ENCODE results near the gene RPS19.

RPS19 gene

DNA sequence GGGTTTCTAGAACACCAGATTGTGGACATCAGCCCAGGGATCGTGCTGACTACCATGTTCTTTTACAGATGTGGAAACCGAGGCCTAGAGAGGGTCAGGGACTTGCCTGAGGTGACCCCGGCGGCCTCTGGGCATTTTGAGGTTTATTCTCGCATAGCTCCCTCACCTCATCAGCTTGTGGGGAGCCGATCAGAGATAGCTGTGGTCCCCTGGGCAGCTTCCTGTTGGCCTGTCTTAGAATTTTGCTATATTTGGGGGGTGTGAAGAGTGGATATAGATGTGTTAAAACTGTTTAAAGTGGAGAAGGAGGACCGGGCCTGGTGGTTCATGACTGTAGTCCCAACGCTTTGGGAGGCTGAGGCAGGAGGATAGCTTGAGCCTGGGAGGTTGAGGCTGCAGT lies 29.8 kb downstream of the RPS19 start:
- TF ChIP-seq, protein P1, sequence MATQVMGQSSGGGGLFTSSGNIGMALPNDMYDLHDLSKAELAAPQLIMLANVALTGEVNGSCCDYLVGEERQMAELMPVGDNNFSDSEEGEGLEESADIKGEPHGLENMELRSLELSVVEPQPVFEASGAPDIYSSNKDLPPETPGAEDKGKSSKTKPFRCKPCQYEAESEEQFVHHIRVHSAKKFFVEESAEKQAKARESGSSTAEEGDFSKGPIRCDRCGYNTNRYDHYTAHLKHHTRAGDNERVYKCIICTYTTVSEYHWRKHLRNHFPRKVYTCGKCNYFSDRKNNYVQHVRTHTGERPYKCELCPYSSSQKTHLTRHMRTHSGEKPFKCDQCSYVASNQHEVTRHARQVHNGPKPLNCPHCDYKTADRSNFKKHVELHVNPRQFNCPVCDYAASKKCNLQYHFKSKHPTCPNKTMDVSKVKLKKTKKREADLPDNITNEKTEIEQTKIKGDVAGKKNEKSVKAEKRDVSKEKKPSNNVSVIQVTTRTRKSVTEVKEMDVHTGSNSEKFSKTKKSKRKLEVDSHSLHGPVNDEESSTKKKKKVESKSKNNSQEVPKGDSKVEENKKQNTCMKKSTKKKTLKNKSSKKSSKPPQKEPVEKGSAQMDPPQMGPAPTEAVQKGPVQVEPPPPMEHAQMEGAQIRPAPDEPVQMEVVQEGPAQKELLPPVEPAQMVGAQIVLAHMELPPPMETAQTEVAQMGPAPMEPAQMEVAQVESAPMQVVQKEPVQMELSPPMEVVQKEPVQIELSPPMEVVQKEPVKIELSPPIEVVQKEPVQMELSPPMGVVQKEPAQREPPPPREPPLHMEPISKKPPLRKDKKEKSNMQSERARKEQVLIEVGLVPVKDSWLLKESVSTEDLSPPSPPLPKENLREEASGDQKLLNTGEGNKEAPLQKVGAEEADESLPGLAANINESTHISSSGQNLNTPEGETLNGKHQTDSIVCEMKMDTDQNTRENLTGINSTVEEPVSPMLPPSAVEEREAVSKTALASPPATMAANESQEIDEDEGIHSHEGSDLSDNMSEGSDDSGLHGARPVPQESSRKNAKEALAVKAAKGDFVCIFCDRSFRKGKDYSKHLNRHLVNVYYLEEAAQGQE (IDR thresholded peaks at IDR 0.05; ENCODE audit: insufficient read depth in 1 of 2, low read depth in 2 of 2, low read length in 2 of 2): no peak
- no peak for TF ChIP-seq TAF1 (IDR thresholded peaks at IDR 0.05; ENCODE audit: borderline replicate concordance, insufficient read depth, low read length)
- TF ChIP-seq FOXP2 (optimal IDR thresholded peaks at IDR 0.05; ENCODE audit: borderline replicate concordance, extremely low read depth, extremely low read length, insufficient read depth): no peak
- TF ChIP-seq SIN3A (IDR thresholded peaks at IDR 0.05; ENCODE audit: borderline replicate concordance, insufficient read depth, low read length): no peak
- no peak for TF ChIP-seq POLR2AphosphoS5 (IDR thresholded peaks at IDR 0.05; ENCODE audit: low read depth, low read length)

DNA sequence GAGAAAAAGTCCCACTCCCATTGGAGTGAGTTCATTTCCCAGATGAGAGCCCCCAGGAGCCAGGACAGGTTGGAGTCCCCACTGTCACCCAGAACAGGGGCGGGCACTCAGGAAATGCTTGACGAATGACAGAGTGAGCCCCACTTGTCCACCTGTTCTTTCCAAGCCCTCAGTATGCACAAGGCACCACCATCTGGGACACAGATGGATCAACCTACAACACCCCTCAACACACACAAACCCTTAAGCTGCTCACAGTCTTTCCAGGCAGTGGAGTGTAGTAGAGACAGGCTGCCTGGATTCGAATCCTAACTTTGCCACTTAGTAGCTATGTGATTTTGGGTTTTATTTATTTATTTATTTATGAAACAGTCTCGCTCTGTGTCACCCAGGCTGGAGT lies 30.9 kb downstream of the RPS19 start:
- no peak for TF ChIP-seq FOXP2 (optimal IDR thresholded peaks at IDR 0.05; ENCODE audit: borderline replicate concordance, extremely low read depth, extremely low read length, insufficient read depth)
- TF ChIP-seq SIN3A (IDR thresholded peaks at IDR 0.05; ENCODE audit: borderline replicate concordance, insufficient read depth, low read length): no peak
- TF ChIP-seq TAF1 (IDR thresholded peaks at IDR 0.05; ENCODE audit: borderline replicate concordance, insufficient read depth, low read length): no peak

DNA sequence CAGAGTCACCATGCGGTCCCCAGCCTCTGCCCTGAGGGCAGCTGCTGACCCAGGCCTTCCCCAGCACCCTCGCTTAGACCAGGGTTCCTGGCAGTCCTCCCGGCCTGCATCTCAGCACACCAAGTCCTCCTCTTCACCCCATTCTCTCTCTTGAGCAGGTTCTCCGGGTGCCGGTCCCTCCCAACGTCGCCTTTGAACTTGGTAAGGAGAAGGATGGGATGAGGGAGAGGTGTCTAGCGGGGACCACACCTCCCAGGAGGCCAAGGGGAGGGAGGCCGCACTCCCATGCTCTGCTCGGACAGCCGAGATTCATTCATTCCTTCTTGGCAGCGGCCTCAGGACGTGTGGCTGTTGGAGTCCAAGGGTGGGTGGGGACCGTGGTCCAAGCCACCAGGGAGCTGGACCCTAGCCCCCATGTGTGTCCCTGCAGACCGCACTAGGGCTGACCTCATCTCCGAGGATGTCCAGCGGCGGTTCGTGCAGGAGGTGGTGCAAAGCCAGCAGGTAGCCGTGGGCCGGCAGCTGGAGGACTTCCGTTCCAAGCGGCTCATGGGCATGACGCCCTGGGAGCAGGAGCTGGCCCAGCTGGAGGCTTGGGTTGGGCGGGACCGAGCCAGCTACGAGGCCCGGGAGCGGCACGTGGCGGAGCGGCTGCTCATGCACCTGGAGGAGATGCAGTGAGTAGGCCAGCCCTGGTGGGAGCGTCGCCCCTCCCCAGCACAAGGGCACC lies 32.3 kb downstream of the RPS19 start:
- TF ChIP-seq TAF1 (IDR thresholded peaks at IDR 0.05; ENCODE audit: borderline replicate concordance, insufficient read depth, low read length) (no peak), SIN3A (IDR thresholded peaks at IDR 0.05; ENCODE audit: borderline replicate concordance, insufficient read depth, low read length) (no peak), FOXP2 (optimal IDR thresholded peaks at IDR 0.05; ENCODE audit: borderline replicate concordance, extremely low read depth, extremely low read length, insufficient read depth) (no peak), POLR2AphosphoS5 (IDR thresholded peaks at IDR 0.05; ENCODE audit: low read depth, low read length) (no peak)
- TF ChIP-seq, protein P1 (IDR thresholded peaks at IDR 0.05; ENCODE audit: insufficient read depth in 1 of 2, low read depth in 2 of 2, low read length in 2 of 2): no peak

DNA sequence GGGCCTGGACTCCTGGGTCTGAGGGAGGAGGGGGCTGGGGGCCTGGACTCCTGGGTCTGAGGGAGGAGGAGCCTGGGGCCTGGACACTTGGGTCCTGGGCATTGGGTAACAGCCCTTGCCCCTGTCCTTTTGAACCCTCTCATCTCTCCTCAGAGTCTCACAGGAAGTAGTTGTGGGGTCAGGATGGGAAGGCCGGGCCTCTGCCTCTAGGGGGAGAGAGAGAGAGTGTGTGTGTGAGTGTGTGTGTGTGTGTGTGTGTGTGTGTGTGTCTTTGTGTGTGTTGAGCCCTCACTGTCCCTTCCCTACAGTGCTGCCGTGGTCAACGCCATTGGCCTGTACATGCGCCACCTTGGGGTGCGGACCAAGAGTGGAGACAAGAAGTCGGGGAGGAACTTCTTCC lies 33.8 kb downstream of the RPS19 start:
- TF ChIP-seq FOXP2 (optimal IDR thresholded peaks at IDR 0.05; ENCODE audit: borderline replicate concordance, extremely low read depth, extremely low read length, insufficient read depth) (peak; percentile 10), POLR2AphosphoS5 (IDR thresholded peaks at IDR 0.05; ENCODE audit: low read depth, low read length) (no peak)

DNA sequence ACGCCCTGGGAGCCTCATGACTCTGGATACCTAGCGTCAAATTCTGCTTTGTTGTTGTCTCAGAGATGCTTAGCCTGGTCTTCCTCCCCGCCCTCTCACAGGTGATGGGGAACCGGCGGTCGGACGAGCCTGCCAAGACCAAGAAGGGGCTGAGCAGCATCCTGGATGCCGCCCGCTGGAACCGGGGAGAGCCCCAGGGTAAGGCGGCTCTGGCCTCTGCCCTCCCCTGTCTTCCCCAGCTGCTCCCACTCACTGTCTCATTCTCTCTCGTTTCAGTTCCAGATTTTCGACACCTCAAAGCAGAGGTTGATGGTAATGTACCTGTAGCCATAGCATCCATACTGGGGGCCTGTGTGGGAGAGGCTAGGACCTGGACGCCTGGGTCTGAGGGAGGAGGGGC lies 34.3 kb downstream of the RPS19 start:
- no peak for TF ChIP-seq TAF1 (IDR thresholded peaks at IDR 0.05; ENCODE audit: borderline replicate concordance, insufficient read depth, low read length)
- no peak for TF ChIP-seq SIN3A (IDR thresholded peaks at IDR 0.05; ENCODE audit: borderline replicate concordance, insufficient read depth, low read length)
- TF ChIP-seq, protein P1 (IDR thresholded peaks at IDR 0.05; ENCODE audit: insufficient read depth in 1 of 2, low read depth in 2 of 2, low read length in 2 of 2): no peak
- TF ChIP-seq FOXP2 (optimal IDR thresholded peaks at IDR 0.05; ENCODE audit: borderline replicate concordance, extremely low read depth, extremely low read length, insufficient read depth): no peak
- no peak for TF ChIP-seq POLR2AphosphoS5 (IDR thresholded peaks at IDR 0.05; ENCODE audit: low read depth, low read length)

DNA sequence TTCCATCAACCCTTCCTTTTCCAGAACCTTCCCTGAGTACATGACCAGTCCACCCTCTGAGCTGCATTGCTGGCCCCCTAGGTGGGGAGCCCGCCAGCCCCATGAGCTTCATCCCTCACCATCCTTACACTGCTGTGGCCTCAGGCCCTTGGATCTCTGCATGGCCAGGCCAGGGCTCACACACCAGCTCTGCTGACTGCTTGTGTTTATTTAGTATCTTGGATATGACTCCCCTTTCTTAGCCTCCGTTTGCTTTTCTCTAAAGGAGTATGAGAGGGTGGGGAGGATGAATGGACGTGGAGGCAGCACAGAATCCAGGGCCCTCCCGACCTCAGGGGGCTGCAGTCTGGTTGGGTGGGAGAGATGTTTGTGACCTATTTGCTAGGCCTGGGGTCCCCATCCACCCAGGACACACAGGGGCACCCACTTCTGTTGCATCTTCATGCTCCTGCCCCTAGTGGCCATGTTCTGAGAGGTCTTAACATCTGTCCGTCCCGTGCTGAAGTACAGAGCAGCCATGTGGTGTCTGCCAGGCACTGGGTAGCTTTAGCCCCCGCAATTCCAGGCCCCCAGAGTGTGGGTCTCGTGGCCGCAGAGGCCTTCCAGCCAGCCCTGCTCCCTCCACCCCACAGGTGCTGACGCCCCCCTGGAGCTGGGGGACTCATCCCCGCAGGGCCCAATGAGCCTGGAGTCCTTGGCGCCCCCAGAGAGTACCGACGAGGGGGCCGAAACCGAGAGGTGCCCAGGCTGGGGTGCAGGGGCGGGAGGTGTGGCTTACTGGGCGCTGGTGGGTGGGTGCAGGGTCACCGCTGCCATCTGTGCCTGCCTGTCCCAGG lies 35.9 kb downstream of the RPS19 start:
- TF ChIP-seq TAF1 (IDR thresholded peaks at IDR 0.05; ENCODE audit: borderline replicate concordance, insufficient read depth, low read length): no peak
- TF ChIP-seq, protein P1 (IDR thresholded peaks at IDR 0.05; ENCODE audit: insufficient read depth in 1 of 2, low read depth in 2 of 2, low read length in 2 of 2): no peak
- no peak for TF ChIP-seq POLR2AphosphoS5 (IDR thresholded peaks at IDR 0.05; ENCODE audit: low read depth, low read length)
- TF ChIP-seq SIN3A (IDR thresholded peaks at IDR 0.05; ENCODE audit: borderline replicate concordance, insufficient read depth, low read length): no peak
- no peak for TF ChIP-seq FOXP2 (optimal IDR thresholded peaks at IDR 0.05; ENCODE audit: borderline replicate concordance, extremely low read depth, extremely low read length, insufficient read depth)
